GM19025 (cell line): Measurements from ENCODE around the gene RHOJ.
"Not testable (repeated sequence)": the region's sequence is repeated elsewhere in the genome, so short reads cannot be mapped to it uniquely, and the experiment has no call there.

Source experiments
- ATAC-seq: cut with Tn5 transposase; IDR thresholded peaks from one replicate; pipeline ENCODE4 v1.9.1; 2021; ENCODE audit warnings: mild to moderate bottlenecking, low read depth, moderate library complexity; ENCODE audit not compliant: unreplicated experiment

The RHOJ gene

GRCh38 chr14:63204407-63205043, at the start of gene RHOJ:
Gene RHOJ (plus strand): TSS chr14:63204443. CDS start chr14:63204870, 427 bp downstream.
- ATAC-seq, result no peak

GRCh38 chr14:63155511-63156185, 48.6 kb upstream of the RHOJ start:
- no peak for ATAC-seq

GRCh38 chr14:63157195-63157594, 47.0 kb upstream of the RHOJ start:
- ATAC-seq, result no peak

GRCh38 chr14:63163306-63163705, 40.9 kb upstream of the RHOJ start:
- no peak for ATAC-seq

GRCh38 chr14:63164108-63164683, 40.0 kb upstream of the RHOJ start:
- ATAC-seq, result no peak

- ATAC-seq, result not testable (repeated sequence)
These were observed 39.0 kb upstream of the RHOJ start for GRCh38 chr14:63165267-63165666.

- ATAC-seq, result no peak
These were observed 37.2 kb upstream of the RHOJ start for GRCh38 chr14:63167044-63167443.

- no peak for ATAC-seq
These were observed 29.5 kb upstream of the RHOJ start for GRCh38 chr14:63174760-63175191.

- no peak for ATAC-seq
These were observed 28.7 kb upstream of the RHOJ start for GRCh38 chr14:63175531-63175930.

GRCh38 chr14:63178912-63179311, 25.3 kb upstream of the RHOJ start:
- ATAC-seq, result no peak

- no peak for ATAC-seq
These were observed 24.9 kb upstream of the RHOJ start for GRCh38 chr14:63179383-63179782.

GRCh38 chr14:63180011-63180410, 24.2 kb upstream of the RHOJ start:
- ATAC-seq, result no peak

GRCh38 chr14:63182968-63183367, 21.3 kb upstream of the RHOJ start:
- ATAC-seq, result no peak

- no peak for ATAC-seq
These were observed 17.8 kb upstream of the RHOJ start for GRCh38 chr14:63186453-63186852.

- no peak for ATAC-seq
These were observed 13.0 kb upstream of the RHOJ start for GRCh38 chr14:63191211-63191610.

- ATAC-seq, result no peak
These were observed 12.2 kb upstream of the RHOJ start for GRCh38 chr14:63192085-63192484.

GRCh38 chr14:63193236-63193635, 11.0 kb upstream of the RHOJ start:
- ATAC-seq, result no peak

- no peak for ATAC-seq
These were observed 4.1 kb upstream of the RHOJ start for GRCh38 chr14:63200035-63200740.

- no peak for ATAC-seq
These were observed 3.5 kb upstream of the RHOJ start for GRCh38 chr14:63200767-63201166.

GRCh38 chr14:63203015-63203414, 1.2 kb upstream of the RHOJ start:
- no peak for ATAC-seq
